GM10248 (cell line): ENCODE measurements around the gene SMIM38.
"Not testable (repeated sequence)": the region's sequence is repeated elsewhere in the genome, so short reads cannot be mapped to it uniquely, and the experiment has no call there.

Experiments
- CTCF ChIA-PET: fragments of 300-600 bp; sonication (Branson Sonifier 250); formaldehyde crosslinking; extraction: SDS; loops from one replicate; lab custom pipeline; 2021; ENCODE audit warnings: antibody characterized with exemption; lab: Yijun Ruan, JAX
- POLR2A ChIA-PET: fragments of 350-650 bp; sonication (Branson Sonifier 250); formaldehyde crosslinking; extraction: SDS; loops from one replicate; lab custom pipeline; 2020; ENCODE audit warnings: antibody characterized with exemption; lab: Yijun Ruan, JAX
- DNase-seq: peaks from one replicate; pipeline ENCODE4 v3.0.0; 2012; ENCODE audit errors: extremely low spot score
- TF ChIP-seq, protein P1 (sequence below): IDR thresholded peaks from 2 replicates; pipeline ENCODE4 v1.5.1; 2012; ENCODE audit warnings: mild to moderate bottlenecking, low read depth; ENCODE audit errors: extremely low read depth, missing control alignments, control extremely low read depth

The SMIM38 gene

DNA sequence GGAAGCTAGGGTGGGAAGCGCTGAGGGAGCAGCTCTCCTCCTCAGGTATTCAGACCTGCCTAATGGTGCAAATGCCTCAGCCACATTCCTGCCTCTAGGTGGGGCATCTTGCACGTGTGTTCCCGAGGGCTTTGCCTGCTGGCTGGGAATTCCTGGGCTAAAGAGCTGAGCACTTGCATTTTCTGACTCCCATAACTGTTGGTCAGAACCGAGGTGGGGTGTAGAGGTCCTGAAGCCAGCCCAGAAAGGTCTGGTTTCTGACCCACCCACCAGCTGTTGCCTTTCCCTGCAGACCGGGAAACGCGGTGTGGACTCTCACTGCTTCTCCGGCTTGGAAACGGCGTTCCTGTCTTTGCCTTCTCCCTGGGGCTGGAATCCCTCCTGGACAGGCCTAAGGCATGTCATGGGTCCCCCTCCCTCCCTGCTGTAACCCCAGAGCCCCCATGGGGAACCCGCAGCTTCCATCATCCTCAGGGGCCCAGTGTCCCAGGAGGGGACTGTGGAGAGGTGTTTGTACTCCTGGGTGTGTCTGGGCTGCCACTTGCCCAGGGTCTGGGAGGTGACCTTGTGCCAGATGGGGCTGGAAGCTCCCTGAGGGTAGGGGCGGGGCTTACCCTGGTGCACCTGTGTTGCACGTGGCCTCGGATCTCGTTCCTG lies 24.0 kb upstream of the SMIM38 start:
- CTCF ChIA-PET, result interaction anchor here (0.8 to 1.7 kb wide), 8 partner anchors 9 to 512 kb away, joined by 3 to 6 read pairs (median 3); no protein-coding TSS in a partner anchor
- TF ChIP-seq, protein P1, sequence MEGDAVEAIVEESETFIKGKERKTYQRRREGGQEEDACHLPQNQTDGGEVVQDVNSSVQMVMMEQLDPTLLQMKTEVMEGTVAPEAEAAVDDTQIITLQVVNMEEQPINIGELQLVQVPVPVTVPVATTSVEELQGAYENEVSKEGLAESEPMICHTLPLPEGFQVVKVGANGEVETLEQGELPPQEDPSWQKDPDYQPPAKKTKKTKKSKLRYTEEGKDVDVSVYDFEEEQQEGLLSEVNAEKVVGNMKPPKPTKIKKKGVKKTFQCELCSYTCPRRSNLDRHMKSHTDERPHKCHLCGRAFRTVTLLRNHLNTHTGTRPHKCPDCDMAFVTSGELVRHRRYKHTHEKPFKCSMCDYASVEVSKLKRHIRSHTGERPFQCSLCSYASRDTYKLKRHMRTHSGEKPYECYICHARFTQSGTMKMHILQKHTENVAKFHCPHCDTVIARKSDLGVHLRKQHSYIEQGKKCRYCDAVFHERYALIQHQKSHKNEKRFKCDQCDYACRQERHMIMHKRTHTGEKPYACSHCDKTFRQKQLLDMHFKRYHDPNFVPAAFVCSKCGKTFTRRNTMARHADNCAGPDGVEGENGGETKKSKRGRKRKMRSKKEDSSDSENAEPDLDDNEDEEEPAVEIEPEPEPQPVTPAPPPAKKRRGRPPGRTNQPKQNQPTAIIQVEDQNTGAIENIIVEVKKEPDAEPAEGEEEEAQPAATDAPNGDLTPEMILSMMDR, result peak; percentile 36
- DNase-seq, result no peak
- POLR2A ChIA-PET, result no interaction called here

DNA sequence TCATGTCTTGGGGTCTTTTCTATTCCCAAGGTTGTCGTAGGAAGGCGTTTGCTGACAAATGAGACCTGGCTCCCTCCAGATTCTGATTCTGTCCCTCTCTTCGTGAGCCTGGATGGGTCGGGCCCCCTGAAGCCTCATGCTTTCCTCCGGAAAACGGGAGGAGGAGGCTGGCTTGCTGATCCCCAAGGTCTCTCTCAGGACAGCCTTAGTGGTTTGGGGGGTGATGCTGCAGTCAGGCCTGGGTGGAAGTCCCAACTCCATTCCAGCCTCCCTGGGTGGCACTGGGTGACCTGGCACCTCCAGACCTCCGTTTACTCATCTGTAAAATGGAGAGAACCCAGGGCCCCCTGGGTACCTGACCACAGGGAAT lies 23.4 kb upstream of the SMIM38 start:
- CTCF ChIA-PET, result interaction anchor here (1.1 to 1.7 kb wide), 7 partner anchors 8 to 511 kb away, joined by 3 to 6 read pairs (median 3); no protein-coding TSS in a partner anchor
- no peak for DNase-seq
- POLR2A ChIA-PET, result no interaction called here
- TF ChIP-seq, protein P1, result no peak

DNA sequence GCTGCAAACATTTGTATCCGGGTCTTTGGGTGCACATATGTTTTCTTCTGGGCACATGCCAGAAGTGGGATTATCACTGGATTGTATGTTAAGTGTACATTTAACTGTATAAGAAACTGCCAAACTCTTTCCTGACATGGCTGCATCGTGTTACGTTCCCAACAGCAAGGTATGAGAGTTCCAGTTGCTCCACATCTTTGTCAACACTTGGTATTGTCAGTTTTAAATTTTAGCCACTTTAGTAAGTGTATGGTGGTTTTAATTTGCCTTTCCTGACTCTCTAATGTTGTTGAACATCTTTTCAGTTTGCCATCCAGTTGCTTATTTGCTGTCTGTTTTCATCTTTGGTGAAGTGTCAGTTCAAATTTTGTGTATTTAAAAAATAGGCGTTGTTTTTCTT lies 22.5 kb upstream of the SMIM38 start:
- ChIA-PET CTCF (interaction anchor here (1.7 kb wide), 1 partner anchor 33 kb away, joined by 3 read pairs; no protein-coding TSS in a partner anchor), POLR2A (no interaction called here)
- TF ChIP-seq, protein P1, result no peak
- DNase-seq, result no peak

DNA sequence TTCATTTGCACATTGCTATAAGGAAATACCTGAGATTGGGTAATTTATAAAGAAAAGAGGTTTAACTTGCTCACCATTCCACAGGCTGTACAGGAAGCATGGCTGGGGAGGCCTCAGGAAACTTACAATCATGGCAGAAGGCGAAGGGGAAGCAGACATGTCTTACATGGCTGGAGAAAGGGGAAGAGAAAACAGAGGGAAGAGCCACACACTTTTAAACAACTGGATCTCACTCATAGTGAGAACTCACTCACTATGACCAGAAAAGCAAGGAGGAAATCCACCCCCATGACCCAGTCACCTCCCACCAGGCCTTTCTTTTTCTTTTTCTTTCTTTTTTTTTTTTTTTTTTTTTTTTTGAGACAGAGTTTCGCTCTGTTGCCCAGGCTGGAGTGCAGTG lies 21.6 kb upstream of the SMIM38 start:
- POLR2A ChIA-PET, DNase-seq, CTCF ChIA-PET: not testable (repeated sequence)

DNA sequence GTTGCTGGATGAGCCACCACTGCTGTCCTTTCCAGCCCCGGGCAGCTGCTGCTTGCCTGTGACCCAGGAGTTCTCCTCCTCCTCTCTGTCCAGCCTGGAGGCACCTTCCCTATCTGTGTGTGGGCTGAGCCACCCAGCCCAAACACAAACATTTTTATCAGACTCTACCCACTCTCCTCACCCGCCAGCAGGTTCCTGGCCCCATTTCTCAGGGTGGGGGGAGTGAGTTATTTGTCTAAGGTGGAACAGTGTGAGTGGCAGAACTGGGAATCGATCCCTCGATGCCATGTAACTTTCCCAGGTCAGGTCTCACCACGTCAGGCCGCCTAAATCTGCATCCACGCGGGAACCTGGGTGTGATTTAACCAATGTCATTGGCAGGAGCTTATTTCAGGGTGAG lies 20.8 kb upstream of the SMIM38 start:
- DNase-seq, result no peak
- TF ChIP-seq, protein P1, result no peak
- POLR2A ChIA-PET, result no interaction called here

DNA sequence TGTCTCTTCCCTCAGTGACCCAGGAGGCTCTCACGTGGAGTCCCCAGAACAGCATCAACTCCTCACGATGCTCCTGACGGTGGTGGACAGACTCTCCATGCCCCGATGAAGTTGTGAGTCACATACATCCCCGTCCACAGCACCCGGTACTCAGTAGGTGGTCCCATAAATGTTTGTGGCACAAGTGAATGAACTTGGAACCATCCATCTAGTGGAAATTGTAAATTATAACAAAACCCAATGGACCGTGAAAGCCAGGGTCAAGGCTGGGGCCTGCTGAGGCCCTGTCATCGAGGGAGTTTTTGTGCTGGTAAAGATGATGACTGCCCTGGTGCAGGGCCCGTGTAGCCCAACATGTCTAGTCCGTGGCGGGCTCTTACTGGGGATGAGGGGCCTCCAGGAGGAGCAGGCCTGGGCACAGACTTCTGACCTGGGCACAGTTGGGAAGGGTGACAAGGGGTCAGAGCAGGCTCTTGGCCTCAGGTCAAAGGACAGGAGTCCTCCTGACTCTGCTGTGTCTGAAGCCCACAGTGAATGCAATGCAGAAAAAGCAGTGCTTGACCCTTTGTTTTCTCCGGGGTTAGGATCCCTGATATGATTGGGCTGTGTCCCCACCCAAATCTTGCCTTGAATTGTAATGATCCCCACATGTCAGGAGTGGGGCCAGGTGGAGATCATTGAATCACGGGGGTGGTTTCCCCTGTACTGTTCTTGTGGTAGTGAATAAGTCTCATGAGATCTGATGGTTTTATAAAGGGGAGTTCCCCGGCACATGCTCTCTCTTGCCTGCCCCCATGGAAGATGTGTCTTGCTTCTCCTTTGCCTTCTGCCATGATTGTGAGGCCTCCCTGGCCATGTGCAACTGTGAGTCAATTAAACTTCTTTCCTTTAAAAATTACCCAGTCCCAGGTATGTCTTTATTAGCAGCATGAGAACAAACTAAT lies 20.0 kb upstream of the SMIM38 start:
- DNase-seq, result no peak
- TF ChIP-seq, protein P1, result no peak
- ChIA-PET CTCF (no interaction called here), POLR2A (no interaction called here)

More for the DNA sequence above, 20.8 kb upstream of the SMIM38 start:
- CTCF ChIA-PET, result no interaction called here
